ENCODE measurements around the gene SLC6A8.
"Not testable (repeated sequence)": the region's sequence is repeated elsewhere in the genome, so short reads cannot be mapped to it uniquely, and the experiment has no call there.

Gene SLC6A8

DNA sequence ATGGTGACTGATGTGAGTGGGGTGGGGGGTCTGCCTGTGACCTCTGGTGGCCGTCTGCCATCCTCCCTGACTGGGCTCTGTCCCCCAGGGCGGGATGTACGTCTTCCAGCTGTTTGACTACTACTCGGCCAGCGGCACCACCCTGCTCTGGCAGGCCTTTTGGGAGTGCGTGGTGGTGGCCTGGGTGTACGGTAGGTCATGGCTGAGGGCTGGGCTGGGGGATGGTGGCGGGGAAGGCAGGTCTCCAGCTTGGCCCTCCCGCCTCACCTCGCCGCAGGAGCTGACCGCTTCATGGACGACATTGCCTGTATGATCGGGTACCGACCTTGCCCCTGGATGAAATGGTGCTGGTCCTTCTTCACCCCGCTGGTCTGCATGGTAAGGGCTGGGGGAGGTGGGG lies 6.5 kb downstream of the SLC6A8 start:
- not testable (repeated sequence) for DNase-seq

DNA sequence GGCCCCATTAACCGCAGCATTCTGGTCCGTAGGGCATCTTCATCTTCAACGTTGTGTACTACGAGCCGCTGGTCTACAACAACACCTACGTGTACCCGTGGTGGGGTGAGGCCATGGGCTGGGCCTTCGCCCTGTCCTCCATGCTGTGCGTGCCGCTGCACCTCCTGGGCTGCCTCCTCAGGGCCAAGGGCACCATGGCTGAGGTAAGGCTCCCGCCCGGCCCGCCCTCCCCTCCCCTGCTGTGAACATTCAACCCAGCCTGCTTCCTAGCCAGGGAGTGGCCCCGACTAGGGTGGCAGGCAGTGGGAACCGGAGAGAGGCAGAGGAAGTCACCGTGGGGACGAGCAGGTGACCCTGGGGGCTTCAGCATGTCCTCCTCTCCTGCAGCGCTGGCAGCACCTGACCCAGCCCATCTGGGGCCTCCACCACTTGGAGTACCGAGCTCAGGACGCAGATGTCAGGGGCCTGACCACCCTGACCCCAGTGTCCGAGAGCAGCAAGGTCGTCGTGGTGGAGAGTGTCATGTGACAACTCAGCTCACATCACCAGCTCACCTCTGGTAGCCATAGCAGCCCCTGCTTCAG lies 7.1 kb downstream of the SLC6A8 start:
- no peak for DNase-seq

DNA sequence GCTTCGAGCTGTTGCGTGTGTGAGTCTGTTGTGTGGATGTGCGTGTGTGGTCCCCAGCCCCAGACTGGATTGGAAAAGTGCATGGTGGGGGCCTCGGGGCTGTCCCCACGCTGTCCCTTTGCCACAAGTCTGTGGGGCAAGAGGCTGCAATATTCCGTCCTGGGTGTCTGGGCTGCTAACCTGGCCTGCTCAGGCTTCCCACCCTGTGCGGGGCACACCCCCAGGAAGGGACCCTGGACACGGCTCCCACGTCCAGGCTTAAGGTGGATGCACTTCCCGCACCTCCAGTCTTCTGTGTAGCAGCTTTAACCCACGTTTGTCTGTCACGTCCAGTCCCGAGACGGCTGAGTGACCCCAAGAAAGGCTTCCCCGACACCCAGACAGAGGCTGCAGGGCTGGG lies 8.4 kb downstream of the SLC6A8 start:
- no peak for DNase-seq

DNA sequence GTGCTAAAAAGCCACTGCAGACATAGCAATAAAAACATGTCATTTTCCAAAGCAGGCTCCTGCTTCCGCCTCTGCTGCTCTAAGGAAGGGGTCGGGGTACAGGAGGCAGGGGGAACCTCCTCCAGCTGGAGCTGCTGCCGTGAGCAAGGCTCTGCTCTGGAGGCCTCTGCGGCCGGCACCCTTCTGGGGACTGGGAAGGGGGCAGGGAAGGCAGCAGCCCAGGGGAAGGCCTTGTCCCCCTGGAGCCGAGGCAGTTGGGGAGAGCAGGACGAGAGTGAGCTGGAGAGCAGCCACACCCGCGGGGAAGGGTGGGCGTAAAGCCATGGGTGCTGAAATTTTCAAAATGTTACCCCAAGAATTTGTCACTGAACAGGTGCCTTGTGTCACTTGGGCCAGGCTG lies 8.8 kb downstream of the SLC6A8 start:
- DNase-seq, result not testable (repeated sequence)

DNA sequence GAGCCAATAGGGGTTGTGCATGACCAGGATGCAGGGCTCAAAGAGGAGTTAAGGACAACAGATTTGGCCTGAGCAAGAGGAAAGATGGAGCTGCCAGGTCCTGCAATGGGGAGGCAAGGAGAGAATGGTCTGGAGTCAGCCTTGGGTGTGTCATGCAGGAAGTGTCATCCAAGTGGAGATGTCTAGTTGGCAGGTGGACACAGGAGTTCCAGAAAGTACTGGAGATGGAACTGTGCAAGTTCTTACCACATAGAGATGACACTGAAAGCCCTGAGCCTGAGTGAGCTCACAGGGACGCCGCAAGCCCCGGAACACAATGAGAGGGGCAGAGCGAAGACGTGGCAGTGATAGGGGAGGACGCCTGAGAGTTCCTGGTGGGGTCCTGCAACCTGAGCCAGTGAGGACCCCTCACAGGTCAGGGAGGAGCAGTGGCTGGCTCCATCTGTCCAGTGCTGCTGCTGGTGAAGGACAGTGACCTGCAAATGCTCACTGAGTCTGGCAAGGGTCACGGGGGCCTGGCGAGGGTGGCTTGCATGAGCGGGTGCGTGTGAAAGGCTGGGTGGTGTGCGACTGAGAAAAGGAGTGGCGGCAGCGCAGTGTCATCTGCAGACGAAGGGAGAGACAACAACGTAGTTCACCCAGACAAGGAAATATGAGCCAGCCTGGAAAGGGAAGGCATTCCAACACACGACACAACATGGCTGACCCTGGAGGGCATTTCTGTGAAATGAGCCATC lies 9.4 kb downstream of the SLC6A8 start:
- not testable (repeated sequence) for DNase-seq

DNA sequence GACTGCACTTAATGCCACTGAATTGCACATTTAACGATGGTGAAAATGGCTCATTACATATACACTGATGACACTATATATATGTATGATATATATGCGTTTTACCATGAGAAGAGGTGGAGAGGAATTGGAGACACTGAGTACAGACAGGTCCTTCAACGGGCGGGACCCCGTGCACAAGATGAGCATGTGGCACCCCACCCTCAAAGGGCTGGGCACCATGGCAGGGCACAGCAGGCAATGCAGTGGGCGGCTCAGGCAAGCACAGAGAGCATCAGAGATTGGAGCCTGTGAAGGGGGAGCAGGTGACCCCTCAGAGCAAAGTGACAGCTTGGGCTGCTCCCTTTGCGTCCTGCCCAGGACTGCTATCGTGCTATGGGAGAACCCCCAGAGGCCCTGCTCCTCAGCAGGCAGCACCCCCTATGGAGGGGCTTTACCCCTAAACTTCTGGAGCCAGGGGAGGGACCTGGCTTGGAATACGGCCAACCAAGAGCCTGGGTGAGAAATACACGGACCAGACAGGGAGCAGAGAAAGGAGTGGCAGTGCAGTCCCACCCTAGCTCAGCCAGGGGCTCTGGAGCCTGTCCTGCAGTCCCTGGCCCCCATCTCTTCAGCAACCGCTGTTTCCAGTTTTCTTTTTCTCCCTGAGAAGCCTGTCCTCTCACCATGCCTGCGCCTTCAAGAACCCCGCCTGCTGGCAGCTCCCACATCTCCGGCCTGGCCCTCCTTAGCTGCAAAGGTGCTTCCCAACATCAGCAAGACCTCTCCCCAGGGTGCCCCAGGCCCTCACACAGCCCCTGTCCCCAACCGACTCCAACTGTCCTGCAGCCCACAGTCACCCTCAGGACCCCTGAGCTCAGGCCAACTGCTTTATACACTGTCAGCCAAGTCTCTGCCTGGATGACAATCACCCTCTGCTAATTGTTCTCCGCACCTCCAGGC lies 10.5 kb downstream of the SLC6A8 start:
- no peak for DNase-seq

DNA sequence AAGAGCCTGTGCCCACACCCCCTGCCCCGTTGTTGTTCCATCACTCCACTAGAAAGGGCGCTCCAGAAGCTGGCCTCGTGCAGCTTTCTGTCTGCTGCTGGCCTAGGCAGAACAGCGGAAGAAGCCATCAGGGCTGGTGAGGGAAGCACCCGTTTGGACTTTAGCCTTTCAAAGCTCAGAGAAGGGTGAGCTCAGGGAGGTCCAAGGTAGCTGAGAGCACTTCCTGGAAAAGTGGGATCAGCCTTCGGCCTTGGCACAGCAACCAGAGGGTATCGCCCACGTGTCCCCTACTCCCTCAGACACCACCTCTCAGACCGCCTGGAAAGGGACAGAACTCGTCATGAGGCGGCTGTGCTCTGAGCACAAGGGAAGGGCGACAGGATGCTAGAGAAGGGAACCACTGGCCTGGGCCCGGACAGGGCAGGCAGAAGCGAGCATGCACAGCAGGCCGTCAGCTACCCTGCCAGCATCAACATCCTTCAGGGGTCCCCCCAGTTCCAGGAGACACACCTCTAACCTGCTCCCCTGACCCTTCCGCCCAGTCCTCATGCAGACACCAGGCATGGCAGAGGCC lies 11.6 kb downstream of the SLC6A8 start:
- not testable (repeated sequence) for DNase-seq

DNA sequence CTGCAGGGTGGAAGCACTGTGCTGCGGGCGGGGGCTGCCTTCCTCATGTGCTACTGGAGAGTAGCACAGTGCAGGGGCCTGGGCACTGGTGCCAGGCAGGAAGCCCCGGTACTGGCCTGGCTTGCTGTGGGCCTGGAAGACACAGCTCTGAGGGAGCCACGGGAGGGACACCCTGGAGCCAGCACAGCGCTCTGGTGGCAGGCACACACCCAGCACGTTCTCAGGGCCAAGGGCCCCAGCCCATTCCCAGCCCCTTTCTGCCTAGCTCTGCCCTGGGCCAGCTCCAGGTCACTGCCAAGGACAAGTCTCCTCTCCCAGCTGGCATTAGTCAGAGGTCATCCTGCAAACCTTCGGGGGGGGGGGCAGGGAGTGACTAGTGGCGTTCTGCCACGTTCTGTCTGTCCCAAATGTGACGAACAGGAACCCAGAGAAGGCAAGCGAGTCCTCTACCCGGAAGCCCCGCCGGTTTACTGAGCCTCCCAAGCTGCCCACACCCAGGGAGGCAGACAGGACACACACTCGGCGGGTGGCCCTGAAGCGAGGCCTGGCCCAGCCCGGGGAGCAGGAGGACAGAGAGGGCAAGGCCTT lies 12.2 kb downstream of the SLC6A8 start:
- DNase-seq, result not testable (repeated sequence)

DNA sequence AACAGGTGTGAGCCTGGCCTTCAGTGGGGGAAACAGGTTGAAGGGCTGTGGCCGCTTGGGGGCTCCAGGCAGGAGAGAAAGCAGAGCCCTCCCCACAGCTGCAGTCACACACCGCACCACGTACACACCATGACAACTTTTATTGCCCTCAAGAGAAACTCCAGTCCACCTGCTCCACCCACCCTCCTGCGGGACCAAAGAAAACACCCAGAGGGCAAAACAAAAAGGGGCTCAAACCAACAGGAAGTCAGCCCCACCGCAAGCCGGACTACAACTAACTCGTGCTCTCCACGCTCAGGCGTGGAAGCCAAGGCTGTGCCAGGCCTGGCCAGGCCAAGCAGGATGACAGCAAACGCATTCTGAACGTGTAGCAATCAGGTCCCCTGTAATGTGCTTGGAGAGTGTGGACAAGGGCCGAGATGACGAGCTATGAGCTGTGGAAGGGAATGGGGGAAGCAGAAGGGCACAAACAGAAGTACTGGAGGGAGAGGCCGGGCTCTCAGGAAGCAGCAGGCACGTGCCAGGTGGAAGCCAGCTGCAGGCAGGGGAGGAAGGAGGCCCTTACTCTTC lies 12.7 kb downstream of the SLC6A8 start:
- no peak for DNase-seq

DNA sequence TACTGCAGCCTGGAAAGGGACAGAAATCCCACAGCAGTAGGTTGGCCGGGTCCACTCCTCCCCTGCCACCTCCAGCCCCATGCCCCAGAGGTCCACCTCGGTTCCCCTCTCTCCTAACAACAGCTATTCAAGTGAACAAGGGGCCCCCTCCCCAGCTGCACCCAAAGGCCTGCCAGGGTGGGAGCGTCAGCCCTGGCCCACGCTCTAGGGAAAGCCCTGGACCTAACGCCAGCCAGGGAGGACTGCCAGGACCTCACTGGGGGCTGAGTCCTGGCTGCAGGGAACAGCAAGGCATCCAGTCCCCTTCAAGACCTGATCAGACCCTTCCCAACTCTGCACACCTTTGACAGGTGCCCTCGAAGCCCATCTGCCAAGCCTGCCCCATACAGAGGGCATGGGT lies 13.2 kb downstream of the SLC6A8 start:
- DNase-seq, result no peak

DNA sequence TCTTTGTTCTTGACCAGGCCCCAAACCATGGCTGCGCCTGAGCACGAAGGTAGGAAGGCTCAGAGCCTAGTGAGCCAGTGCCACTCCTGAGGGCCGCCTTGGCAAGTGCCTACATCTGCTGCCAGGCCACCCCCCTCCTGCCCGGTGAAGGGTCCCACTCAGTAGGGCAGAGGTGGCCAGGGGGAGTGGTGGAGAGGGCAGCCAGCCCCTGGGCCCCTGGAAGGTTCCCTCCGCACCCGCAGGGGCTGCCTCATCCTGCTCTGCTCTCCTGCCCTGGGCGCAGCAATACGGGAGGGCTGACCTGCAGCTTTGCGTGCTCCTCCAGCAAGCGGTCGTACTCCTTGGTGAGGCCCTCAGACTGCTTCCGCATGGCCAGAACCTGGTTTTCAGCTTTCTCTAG lies 14.0 kb downstream of the SLC6A8 start:
- DNase-seq, result no peak

DNA sequence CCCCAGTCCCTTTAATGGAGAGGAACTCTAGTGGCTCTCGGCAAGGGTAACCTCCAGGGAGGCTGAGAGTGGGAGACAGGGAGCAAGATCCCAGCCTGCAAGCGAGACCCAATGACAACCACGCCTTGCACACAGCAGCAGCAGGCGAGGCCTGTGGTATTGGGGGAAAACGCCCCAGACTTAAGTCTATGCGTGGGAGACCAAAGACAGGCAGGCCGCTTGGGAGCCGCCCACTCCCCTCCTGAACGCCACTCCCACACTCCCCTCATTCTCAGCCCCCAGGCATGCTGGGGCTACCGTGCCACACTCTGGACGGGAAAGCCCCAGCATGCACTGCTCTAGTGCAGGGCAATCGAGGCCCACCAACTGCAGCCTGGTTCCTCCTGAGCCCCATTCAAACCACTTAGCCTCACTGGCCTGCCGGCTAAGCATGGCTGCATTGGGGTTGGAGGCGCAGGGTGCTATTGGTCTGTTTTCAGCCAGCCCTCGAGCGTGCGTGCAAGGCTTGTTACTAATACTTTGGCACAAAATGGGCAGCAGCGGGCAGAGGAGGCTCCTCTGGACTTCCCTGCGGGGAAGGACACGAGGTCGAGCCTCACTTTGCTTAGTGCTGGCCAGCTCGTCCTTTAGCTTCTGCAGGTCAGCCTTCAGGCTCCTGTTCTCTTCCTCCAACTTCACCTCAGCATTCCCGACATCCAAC lies 14.8 kb downstream of the SLC6A8 start:
- DNase-seq, result no peak

DNA sequence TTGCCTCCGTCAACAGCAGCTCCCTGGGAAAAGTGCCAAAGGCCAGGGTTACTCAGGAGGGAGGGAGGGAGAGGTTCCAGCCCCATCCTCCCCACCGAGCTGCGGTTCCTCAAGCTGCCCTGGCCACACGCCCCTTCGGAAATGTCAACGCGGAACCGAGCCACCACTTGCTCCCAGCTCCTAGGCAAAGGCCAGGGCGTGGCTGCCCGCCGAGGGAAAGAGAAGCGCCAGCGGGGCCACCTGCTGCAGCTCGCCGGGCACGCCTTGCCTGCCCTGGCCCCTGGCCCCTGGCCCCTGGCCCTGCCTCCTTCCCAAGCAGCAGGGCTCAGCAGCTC lies 15.3 kb downstream of the SLC6A8 start:
- no peak for DNase-seq

DNA sequence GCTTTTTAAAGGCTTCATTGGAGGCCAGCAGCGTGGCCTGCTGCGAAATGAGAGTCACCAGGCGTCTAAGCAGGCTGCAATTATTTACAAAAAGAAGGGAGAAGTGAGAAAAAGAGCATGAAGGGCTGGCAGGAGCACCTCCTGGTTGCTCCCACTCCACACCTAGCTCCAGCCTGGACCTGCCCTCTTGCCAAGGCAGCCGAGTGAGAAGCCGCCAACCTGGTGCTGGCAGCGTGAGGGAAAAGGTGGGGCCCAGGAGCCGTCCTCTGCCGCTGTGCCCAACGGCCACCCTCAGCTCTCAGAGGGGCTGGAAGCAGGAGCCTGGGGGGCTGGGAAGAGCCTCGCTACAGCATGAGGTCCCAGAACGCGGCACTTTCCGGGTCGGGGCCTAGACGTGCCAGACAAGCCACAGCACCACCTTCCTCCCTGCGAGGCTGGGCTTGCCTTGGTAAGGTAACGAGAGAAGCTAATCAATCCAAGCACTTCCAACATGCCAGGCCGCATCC lies 16.3 kb downstream of the SLC6A8 start:
- DNase-seq, result no peak

DNA sequence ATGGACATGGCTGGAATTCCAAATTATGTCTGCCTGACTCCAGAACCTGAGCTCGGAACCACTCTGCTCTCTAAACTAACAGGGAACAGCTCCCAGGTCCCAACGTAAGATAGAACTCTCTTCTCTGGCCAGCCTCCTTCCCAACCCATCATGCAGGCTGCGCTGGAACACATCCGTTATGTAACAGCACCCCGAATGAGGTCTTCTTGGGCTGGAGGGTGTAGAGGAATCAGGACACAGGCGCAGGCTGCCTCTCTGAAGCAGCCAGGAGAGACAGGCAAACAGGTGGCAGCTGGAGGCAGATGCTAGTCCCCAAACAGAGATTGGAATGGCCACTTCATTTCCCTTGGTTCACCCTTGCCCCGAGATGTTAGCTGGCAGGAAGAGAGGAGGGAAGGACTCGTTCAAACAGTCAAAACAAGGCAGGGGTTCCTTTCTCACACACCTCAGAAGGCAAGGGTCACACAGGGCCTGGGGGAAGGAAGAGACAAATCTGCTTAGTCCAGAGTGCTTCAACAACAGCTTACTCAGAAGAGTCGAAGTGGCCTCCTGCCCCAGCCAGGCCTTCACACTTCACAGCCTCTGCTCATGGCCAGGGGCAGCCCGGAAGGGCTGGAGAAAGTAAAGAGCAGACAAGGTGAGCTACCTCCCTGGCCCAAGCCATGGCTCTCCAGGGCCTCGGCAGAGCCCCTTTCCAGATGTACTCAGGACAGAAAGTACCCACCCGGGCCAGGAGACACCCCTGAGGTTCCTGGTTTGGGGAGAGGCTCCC lies 17.1 kb downstream of the SLC6A8 start:
- DNase-seq, result not testable (repeated sequence)

DNA sequence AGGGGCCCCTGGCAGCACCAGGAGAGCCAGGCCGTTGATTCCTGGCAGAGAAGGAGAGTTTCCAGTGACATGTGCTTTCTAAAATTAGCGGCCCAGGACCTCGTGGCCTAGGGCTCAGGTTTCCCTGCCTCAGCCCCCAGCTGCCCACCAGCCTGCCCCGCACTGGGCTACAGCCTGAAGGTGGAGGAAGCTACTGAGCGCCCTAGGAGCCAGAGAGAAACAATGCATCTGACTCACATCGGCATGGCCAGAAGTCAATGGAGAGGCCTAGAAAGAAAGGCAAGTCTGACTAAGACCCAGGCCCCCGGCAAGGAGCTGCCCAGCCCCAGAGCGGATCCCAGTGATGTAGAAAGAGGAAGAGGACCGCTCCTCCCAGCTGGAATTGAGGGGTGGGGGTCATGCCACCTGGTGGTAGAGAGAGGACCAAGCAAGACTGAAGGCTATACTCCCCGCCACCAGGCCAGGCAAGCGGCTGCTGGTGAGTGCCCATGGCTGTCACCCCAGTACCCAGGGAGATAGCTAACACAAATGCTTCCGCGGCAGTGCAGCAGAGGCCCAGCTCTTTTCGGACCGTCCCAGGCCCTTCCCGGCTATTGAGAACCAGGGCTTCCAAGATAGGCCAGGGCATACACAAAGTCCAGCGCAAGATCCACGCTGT lies 17.8 kb downstream of the SLC6A8 start:
- not testable (repeated sequence) for DNase-seq

DNA sequence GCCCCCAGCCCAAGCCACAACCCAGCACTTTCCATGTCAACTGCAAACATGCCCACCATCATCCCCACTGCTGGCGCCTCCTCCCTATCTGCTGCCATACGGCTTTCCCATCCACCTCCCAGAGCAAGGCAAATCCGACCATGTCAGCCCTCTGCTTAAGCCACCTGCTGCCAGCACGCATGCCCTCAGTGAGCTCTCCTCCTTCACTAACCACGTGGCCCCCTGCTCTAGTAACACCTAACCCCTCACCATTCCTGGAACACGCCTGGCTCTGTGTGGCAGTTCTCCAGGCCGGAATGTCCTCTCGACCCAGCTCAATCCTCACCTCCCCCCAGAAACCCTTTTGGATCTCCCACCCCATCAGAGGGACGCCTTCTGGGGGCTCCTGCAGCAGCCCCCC lies 19.1 kb downstream of the SLC6A8 start:
- no peak for DNase-seq

DNA sequence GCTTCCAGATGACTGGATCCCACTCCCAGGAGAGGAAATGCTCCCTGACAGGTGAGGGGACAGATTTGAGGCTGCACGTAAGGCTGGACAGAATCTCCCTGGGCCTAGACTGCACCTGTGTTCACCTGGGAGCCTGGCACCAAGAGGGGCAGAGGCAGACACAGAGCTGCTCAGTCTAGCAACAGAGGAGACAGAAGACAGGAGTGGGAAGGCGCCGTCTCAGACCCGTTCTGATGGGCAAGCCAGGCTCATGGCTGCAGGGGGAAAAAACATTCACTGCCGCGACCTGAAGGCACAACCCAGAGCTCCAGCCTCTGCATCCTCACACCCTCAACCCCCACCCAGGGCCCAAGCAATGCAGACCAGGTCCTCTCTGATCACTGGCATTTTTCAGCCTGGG lies 19.7 kb downstream of the SLC6A8 start:
- DNase-seq, result no peak

DNA sequence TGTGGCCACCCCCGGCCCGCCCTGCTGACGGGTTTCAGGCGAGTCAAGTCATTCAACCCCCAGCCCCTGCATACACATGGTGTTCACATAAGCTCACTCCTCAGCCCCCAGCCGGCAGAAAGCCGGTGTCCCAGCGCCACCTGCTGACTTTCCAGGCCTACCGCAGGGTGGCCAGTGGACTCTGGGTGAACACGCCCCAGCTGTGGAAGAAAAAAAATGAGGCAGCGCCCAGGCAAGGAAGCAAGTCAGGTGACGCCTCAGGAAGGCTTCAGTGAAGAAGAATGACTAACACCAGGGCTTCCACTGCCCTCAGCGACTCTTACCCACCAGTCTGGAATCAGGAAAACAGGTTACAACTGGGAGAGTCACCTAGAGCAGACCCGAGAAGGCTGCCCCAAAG lies 20.7 kb downstream of the SLC6A8 start:
- DNase-seq, result peak; percentile 73

All from OCI-M1 (cell line).